Cerebellar cortex (tissue), 1 donor: Measurements from ENCODE around the gene MEOX1.

Experiments
- DNase-seq: peaks from one replicate; pipeline ENCODE4 v3.0.0-alpha.2; 2015; ENCODE audit warnings: low spot score

MEOX1 gene

DNA sequence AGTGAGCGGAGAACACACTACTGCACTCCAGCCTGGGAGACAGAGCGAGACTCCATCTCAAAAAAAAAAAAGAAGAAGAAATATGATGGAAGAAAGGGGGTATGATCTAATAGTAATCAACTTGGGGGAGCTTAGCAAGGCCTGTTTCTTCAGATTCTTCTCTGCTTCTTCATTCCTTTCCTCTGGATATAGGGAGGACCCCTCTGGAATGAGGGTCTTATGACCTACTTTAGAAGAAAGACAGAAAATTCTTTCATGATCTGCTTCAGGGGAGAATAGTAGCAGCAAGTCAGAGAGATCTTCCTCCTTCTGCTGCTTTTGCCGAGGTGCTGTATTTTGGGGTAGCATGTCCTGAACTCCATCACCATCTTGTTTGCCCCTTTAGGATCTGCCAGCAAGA, 70.7 kb downstream of the MEOX1 start:
- no peak for DNase-seq
